ENCODE measurements around the gene SLC25A19.
A peak's percentile ranks its signal among the peaks of the same experiment; 100 is the strongest.
"Not testable (repeated sequence)": the region's sequence is repeated elsewhere in the genome, so short reads cannot be mapped to it uniquely, and the experiment has no call there.

The SLC25A19 gene

DNA sequence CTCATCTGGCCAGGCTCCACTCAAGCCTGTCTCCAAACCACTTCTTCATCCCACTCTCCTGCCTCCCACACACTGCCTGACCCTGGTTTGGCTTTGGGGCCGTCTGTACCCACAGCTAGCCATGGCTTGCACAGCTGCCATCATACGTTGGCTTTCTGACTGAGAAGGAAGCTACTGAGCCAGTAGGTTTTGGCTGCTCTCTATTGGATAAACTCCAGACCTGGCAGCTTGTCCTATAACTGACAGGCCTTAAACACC lies 22.2 kb downstream of the SLC25A19 start:
- Histone ChIP-seq H3K9me3 (ENCODE audit: control insufficient read depth, insufficient read depth, low read length) (no peaks in the 10 kb centered on the region), H3K4me1 (ENCODE audit: insufficient read depth, low read length) (peaks cover 10% of the 10 kb centered on the region; the same call in 1 of the 2 replicates), H3K36me3 (ENCODE audit: insufficient read depth, low read length) (peaks cover 8% of the 10 kb centered on the region; the same call in 1 of the 2 replicates), H3K9ac (ENCODE audit: low read depth, low read length) (no peak overlapping the region)

- Histone ChIP-seq H3K9ac (ENCODE audit: low read depth, low read length) (no peak overlapping the region), H3K36me3 (ENCODE audit: insufficient read depth, low read length) (peaks cover 8% of the 10 kb centered on the region; the same call in 1 of the 2 replicates), H3K4me1 (ENCODE audit: insufficient read depth, low read length) (peaks cover 10% of the 10 kb centered on the region; the same call in 1 of the 2 replicates), H3K9me3 (ENCODE audit: control insufficient read depth, insufficient read depth, low read length) (no peaks in the 10 kb centered on the region)
Measured at GRCh38 chr17:75266316-75267152, 22.7 kb downstream of the SLC25A19 start.

DNA sequence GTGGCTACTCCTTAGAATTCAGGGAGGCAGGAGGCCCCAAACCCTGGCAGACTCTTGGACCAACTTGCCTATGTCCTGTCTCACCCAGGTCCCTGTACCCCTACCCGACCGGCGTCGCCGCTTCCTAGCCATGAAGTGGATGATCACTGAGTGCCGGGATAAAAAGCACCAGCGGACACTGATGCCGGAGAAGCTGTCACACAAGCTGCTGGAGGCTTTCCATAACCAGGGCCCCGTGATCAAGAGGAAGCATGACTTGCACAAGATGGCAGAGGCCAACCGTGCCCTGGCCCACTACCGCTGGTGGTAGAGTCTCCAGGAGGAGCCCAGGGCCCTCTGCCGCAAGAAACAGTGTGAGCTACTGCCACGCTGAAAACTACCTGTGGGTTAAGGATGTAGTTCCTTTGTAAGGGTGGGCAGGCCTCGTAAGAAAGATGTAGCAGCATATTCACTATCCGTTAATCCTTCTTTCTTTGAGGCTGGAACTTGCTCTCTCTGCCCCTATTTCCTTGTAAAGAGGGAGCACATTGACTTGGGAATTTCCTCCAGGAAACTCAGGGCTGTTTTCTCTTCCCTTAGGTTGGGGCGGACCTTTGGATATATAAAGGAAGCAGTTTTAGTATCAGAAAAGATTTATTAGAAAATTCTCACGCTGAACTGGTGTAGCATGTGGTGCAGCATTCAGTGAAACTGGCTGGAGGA lies 23.5 kb downstream of the SLC25A19 start:
- Histone ChIP-seq H3K36me3 (ENCODE audit: insufficient read depth, low read length) (peaks cover 8% of the 10 kb centered on the region; the same call in 1 of the 2 replicates), H3K9me3 (ENCODE audit: control insufficient read depth, insufficient read depth, low read length) (no peaks in the 10 kb centered on the region), H3K4me1 (ENCODE audit: insufficient read depth, low read length) (peaks cover 10% of the 10 kb centered on the region; the same call in 1 of the 2 replicates)

GRCh38 chr17:75263055-75263454 lies 26.2 kb downstream of the SLC25A19 start:
- peaks cover 8% of the 10 kb centered on the region; the same call in 1 of the 2 replicates for H3K36me3 ChIP-seq (ENCODE audit: insufficient read depth, low read length)
- no peaks in the 10 kb centered on the region for H3K9me3 ChIP-seq (ENCODE audit: control insufficient read depth, insufficient read depth, low read length)
- H3K4me1 ChIP-seq (ENCODE audit: insufficient read depth, low read length), result peaks cover 23% of the 10 kb centered on the region
- H3K9ac ChIP-seq (ENCODE audit: low read depth, low read length), result no peak overlapping the region

More for the DNA sequence above, 23.5 kb downstream of the SLC25A19 start:
- no peak overlapping the region for H3K9ac ChIP-seq (ENCODE audit: low read depth, low read length)

GRCh38 chr17:75262112-75262606 lies 27.1 kb downstream of the SLC25A19 start:
- H3K36me3 ChIP-seq (ENCODE audit: insufficient read depth, low read length), result peaks cover 8% of the 10 kb centered on the region; the same call in 1 of the 2 replicates
- peaks cover 19% of the 10 kb centered on the region for H3K4me1 ChIP-seq (ENCODE audit: insufficient read depth, low read length)
- H3K9ac ChIP-seq (ENCODE audit: low read depth, low read length), result peak overlapping the region; percentile 92
- H3K9me3 ChIP-seq (ENCODE audit: control insufficient read depth, insufficient read depth, low read length), result no peaks in the 10 kb centered on the region

GRCh38 chr17:75261336-75262111 lies 27.7 kb downstream of the SLC25A19 start, which contains the start of the genes GGA3 and MRPS7:
Gene GGA3, minus strand, starts transcription at chr17:75261606. Its CDS starts 19 bp downstream, at chr17:75261587.
Gene MRPS7, plus strand, starts transcription at chr17:75261879. Its CDS starts 22 bp downstream, at chr17:75261901.
- peak within 1 kb of the TSS; percentile 92 for H3K9ac ChIP-seq (ENCODE audit: low read depth, low read length)
- H3K36me3 ChIP-seq (ENCODE audit: insufficient read depth, low read length), result peaks cover 7% of the 10 kb centered on the region; the same call in 1 of the 2 replicates
- H3K4me1 ChIP-seq (ENCODE audit: insufficient read depth, low read length), result peaks cover 19% of the 10 kb centered on the region
- H3K9me3 ChIP-seq (ENCODE audit: control insufficient read depth, insufficient read depth, low read length), result no peaks in the 10 kb centered on the region

GRCh38 chr17:75260641-75261335 lies 28.4 kb downstream of the SLC25A19 start:
- Histone ChIP-seq H3K36me3 (ENCODE audit: insufficient read depth, low read length) (no peaks in the 10 kb centered on the region), H3K9me3 (ENCODE audit: control insufficient read depth, insufficient read depth, low read length) (no peaks in the 10 kb centered on the region), H3K9ac (ENCODE audit: low read depth, low read length) (peak overlapping the region; percentile 92), H3K4me1 (ENCODE audit: insufficient read depth, low read length) (peaks cover 19% of the 10 kb centered on the region)

GRCh38 chr17:75257228-75257627 lies 32.0 kb downstream of the SLC25A19 start:
- not testable (repeated sequence) for H3K36me3 ChIP-seq (ENCODE audit: insufficient read depth, low read length); H3K9me3 ChIP-seq (ENCODE audit: control insufficient read depth, insufficient read depth, low read length); H3K9ac ChIP-seq (ENCODE audit: low read depth, low read length)
- peaks cover 14% of the 10 kb centered on the region for H3K4me1 ChIP-seq (ENCODE audit: insufficient read depth, low read length)

DNA sequence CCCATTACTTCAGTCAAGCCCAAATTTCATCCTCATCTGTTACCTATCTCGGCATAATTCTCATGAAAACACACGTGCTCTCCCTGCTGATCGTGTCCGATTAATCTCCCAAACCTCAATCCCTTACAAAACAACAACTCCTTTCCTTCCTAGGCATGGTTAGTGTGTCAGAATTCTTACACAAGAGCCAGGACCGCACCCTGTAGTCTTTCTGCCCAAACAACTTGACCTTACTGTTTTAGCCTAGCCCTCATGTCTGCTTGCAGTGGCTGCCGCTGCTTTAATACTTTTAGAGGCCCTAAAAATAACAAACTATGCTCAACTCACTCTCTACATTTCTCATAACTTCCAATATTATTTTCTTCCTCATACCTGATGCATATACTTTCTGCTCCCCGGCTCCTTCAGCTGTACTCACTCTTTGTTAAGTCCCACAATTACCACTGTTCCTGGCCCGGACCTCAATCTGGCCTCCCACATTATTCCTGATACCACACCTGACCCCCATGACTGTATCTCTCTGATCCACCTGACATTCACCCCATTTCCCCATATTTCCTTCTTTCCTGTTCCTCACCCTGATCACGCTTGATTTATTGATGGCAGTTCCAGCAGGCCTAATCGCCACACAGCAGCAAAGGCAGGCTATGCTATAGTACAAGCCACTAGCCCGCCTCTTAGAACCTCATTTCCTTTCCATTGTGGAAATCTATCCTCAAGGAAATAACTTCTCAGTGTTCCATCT lies 33.1 kb downstream of the SLC25A19 start:
- not testable (repeated sequence) for H3K9ac ChIP-seq (ENCODE audit: low read depth, low read length); H3K36me3 ChIP-seq (ENCODE audit: insufficient read depth, low read length); H3K9me3 ChIP-seq (ENCODE audit: control insufficient read depth, insufficient read depth, low read length)
- peaks cover 25% of the 10 kb centered on the region for H3K4me1 ChIP-seq (ENCODE audit: insufficient read depth, low read length)

GRCh38 chr17:75252039-75252816 lies 37.0 kb downstream of the SLC25A19 start:
- Histone ChIP-seq H3K9me3 (ENCODE audit: control insufficient read depth, insufficient read depth, low read length) (no peaks in the 10 kb centered on the region), H3K9ac (ENCODE audit: low read depth, low read length) (no peak overlapping the region), H3K4me1 (ENCODE audit: insufficient read depth, low read length) (peaks cover 29% of the 10 kb centered on the region), H3K36me3 (ENCODE audit: insufficient read depth, low read length) (no peaks in the 10 kb centered on the region)

GRCh38 chr17:75250009-75250471 lies 39.2 kb downstream of the SLC25A19 start:
- Histone ChIP-seq H3K36me3 (ENCODE audit: insufficient read depth, low read length) (peaks cover 9% of the 10 kb centered on the region), H3K9ac (ENCODE audit: low read depth, low read length) (no peak overlapping the region), H3K4me1 (ENCODE audit: insufficient read depth, low read length) (peaks cover 29% of the 10 kb centered on the region), H3K9me3 (ENCODE audit: control insufficient read depth, insufficient read depth, low read length) (no peaks in the 10 kb centered on the region)

DNA sequence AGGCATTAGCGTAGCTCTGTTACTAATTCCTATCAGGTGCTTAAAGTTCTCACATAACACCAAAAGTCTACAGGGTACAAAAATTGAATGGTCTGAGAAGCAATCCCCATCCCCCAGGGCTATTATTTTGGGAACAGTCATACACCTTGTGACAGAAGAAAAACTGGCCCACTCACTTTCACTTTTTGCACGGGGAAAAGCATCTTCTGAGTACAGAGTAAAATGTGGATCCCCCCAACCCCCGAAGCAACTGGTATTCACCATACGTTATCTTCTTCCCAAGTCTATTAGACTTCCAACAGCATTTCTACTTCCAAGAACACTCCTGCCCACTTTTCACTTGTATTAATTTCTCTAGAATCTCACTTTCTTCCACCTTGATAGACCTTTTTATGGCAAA lies 39.7 kb downstream of the SLC25A19 start:
- Histone ChIP-seq H3K9me3 (ENCODE audit: control insufficient read depth, insufficient read depth, low read length) (no peaks in the 10 kb centered on the region), H3K9ac (ENCODE audit: low read depth, low read length) (no peak overlapping the region), H3K36me3 (ENCODE audit: insufficient read depth, low read length) (peaks cover 13% of the 10 kb centered on the region), H3K4me1 (ENCODE audit: insufficient read depth, low read length) (peaks cover 29% of the 10 kb centered on the region)

All from ES-I3 (cell line).